HG03520 (cell line): Measurements from ENCODE around the gene SH3GLB2.
"Not testable (repeated sequence)": the region's sequence is repeated elsewhere in the genome, so short reads cannot be mapped to it uniquely, and the experiment has no call there.

Source experiments
- ATAC-seq: cut with Tn5 transposase; IDR thresholded peaks from one replicate; pipeline ENCODE4 v1.9.1; 2021; ENCODE audit warnings: mild to moderate bottlenecking, moderate library complexity; ENCODE audit not compliant: unreplicated experiment

Gene SH3GLB2

DNA sequence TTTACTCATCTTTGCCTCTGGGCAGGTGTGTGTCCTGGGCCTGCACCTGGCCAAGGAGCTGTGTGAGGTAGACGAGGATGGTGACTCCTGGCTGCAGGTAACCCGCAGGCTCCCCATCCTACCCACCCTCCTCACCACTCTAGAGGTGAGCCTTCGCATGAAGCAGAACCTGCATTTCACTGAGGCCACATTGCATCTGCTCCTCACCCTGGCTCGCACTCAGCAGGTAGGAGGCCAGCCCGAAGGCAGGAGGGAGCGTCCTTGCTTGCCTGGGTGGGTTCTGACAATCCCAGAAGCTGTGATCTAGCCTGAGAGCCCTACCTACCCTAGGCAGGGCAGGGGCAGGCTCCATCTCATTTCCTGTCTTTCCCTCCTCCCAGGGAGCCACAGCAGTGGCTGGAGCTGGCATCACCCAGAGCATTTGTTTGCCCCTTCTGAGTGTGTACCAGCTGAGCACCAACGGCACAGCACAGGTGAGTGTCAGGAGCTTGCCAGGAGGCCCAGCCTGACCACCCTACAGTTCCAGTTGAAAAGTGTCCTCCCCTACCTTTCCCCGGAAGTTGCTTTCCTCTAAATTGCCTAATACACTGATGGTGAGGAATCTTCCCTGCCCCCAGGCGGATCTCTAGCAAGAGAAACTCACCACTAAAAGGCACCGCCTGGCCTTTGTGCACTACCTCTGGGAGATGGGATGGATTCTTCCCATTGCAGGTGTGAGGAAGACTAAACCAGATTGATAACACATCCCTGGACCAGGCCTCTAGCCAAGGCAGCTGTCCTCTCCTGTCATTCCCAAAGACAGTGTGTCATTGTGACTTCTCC, 26.4 kb downstream of the SH3GLB2 start:
- no peak for ATAC-seq

DNA sequence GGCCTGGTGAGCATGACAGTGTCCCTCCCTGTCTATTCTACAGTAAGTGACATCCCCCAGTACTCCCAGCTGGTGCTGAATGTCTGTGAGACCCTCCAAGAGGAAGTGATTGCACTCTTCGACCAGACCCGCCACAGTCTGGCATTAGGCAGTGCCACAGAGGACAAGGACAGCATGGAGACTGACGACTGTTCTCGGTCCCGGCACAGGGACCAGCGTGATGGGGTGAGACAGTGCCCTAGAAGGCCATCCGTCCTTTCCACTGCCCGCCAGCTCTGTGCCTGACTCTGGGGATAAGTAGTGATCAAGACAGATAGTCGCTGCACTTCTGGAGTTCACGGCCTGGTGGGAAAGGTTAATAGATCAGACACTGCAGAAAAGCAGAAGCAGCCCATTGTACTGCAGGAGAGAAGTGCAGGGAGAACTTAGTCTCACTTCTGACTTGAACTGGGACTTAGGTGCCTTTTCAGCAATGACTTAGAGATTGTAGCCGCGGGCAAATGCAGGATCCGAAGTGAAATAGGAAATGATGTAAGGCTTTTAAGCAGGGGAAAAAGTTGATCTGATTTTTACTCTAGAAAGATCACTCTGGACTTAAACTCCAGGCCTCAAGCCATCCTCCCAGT, 28.4 kb downstream of the SH3GLB2 start:
- no peak for ATAC-seq

DNA sequence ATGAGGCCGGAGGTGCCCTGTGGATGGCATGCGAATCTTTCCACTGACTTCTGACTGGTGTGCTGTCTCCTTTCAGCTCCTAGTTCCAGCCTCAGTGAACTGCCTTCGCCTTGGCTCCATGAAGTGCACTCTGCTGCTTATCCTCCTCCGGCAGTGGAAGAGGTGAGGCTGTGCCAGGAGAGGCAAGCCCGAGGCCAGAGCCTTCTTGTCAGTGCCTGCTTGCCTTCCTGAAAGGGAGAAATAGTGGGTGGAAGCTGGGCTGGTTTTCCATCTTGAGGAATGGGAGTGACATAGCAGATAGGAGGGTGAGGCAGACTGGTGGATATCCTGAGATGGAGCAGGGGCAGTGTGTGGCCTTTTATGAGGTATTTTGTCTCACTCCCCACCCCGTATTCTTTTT, 29.7 kb downstream of the SH3GLB2 start:
- no peak for ATAC-seq

DNA sequence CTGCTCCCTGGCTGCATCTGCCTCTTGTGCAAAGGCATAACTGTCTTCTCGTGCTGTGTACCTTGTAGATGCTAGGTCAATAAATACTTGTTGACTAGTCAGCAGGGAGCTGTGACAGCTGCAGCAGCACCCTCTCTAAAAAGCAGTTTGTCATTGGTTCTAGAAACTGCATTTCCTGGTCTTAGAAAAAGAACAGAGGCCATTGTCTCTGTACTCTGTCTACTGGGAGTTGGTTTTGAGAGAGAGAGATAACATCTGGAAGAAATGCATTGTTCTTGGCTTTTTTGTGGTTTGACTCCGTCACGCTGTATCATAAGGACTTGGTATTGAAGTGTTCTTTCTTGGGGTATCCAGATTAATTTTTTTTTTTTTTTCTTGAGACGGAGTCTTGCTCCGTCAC, 32.3 kb downstream of the SH3GLB2 start:
- no peak for ATAC-seq

DNA sequence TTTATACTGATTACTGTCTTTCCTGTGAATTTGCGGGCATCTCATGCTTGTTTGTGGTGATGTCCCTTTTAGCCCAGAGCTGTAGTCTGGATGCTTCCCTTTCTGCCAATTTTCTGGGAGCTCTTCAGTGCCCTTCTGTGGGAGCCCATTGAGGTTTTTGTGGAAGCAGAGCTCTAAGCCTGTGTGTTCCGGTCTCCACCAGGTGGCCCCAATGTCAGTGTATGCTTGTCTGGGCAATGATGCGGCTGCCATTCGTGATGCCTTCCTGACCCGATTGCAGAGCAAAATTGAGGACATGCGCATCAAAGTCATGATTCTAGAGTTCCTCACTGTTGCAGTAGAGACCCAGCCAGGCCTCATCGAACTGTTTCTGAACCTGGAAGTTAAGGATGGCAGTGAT, 35.1 kb downstream of the SH3GLB2 start:
- ATAC-seq, result no peak

DNA sequence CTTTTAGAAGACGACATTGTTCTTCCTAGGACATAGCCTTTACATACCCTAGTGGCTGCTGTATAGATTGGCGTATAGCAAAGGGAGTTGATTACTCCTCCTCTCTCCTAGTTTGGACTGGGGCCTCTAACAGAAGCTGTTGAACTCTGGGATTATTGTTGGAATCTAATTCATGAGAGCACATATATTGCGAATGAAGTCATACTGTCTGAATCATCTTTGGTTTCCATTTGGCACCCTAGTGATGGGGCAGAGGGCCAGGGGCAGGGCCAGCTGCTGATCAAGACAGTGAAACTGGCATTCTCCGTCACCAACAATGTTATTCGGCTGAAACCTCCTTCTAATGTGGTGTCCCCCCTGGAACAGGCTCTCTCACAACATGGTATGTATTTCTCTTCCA, 40.3 kb downstream of the SH3GLB2 start:
- ATAC-seq, result no peak

DNA sequence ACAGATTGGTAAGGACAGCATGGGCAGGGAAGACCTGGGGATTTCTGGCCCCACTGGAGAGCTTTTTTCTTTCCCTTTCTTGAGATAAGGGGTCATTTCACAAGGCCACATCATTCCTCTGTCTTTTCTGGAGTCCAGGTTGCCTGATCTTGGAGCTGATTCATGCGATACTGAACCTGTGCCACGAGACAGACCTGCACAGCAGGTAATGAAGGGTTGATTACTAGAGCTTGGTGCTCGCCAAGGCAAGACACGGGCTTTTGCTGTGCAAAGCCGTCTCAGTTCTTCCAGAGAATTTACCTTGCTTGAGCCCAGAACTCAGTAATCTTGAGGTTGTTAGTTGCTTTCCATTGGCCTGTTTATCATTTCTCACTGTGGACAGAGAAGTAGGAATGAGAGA, 41.5 kb downstream of the SH3GLB2 start:
- ATAC-seq, result no peak

DNA sequence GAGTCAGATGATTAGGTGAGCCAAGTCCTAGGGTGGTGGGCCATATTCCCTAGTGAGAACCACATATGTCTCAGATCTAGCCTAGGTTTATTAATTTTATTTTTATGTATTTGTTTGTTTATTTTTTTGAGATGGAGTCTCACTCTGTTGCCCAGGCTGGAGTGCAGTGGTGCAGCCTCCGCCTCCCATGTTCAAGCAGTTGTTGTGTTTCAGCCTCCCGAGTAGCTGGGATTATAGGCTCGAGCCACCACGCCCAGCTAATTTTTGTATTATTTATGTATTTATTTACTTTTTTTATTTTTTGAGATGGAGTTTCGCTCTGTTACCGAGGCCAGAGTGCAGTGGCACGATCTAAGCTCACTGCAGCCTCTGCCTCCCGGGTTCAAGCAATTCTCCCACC, 44.6 kb downstream of the SH3GLB2 start:
- ATAC-seq, result no peak

DNA sequence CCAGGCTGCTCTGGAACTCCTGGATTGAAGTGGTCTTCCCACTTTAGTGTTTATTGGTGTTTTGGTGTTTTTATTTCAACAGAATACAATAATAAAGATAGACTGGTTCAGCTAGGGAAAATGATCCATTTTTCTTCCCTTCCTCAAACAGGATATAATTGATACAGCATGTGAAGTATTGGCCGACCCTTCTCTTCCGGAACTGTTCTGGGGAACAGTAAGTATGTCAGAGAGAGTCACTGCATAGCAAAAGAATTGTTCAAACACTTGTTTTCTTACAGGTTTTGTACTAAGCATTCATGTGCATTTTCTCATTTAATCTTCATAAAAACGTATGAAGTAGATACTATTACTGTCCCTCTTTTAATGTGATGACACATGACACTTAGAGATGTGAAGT, 49.0 kb downstream of the SH3GLB2 start:
- no peak for ATAC-seq

DNA sequence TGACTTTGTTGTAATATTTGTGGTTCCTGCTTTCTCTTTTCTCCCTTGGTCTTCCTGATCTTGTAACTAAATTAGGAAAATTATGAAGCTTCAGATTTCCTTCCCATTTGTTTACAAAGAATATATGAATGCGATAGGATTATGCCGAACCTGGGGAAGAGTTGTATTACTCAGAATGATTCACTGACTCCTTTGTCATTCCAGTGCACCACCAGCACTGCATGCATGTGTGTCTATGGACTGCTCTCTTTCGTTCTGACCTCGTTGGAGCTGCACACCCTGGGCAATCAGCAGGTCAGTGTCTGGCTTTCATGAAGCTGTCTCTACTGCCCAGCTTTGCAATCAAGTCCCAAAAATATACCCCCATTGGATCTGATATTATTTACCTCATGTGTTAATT, 55.2 kb downstream of the SH3GLB2 start:
- ATAC-seq, result no peak

DNA sequence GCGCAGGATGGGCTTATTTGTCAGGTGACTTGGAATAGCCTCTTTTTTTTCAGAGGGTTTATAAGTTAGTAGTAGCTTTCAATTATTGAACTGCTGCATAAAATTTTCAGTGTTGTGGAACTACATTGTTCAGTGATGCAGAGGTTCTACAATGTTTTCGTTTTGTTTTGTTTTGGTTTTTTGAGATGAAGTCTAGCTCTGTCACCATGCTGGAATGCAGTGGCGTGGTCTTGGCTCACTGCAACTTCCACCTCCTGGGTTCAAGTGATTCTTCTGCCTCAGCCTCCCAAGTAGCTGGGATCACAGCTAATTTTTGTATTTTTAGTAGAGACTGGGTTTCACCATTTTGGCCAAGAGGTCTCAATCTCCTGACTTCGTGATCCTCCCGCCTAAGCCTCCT, 58.6 kb downstream of the SH3GLB2 start:
- no peak for ATAC-seq

DNA sequence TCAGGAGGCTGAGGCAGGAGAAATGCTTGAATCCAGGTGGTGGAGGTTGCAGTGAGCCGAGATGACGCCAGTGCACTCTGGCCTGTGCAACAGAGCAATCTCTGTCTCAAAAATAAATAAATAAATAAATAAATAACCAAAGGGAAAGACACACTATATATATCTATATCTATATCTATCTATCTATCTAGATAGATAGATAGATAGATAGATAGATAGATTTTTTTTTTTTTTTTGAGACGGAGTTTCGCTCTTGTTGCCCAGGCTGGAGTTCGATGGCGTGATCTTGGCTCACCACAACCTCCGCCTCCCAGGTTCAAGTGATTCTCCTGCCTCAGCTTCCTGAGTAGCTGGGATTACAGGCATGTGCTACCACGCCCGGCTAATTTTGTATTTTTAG, 66.7 kb downstream of the SH3GLB2 start:
- not testable (repeated sequence) for ATAC-seq
